Glomerular endothelial cell (primary cell): Measurements from ENCODE around the gene ARHGAP15. TPM values are rescaled to one million over a fixed set of nuclear protein-coding genes. Genes with fewer than 3 reads are reported as not detected.
"Not testable (repeated sequence)": the region's sequence is repeated elsewhere in the genome, so short reads cannot be mapped to it uniquely, and the experiment has no call there.

Experiments
- DNase-seq: peaks from one replicate; pipeline ENCODE4 v3.0.0-alpha.2; 2011; ENCODE audit warnings: low read depth, low spot score; ENCODE audit errors: extremely low read depth
- total RNA-seq: library from RNA; depleted of rRNA; stranded (reverse); fragments of >200 nt; gene quantifications from 2 replicates; pipeline ENCODE4 v1.2.3, GENCODE V29; 2015

ARHGAP15 gene
- not detected in 2 replicates for total RNA-seq

DNA sequence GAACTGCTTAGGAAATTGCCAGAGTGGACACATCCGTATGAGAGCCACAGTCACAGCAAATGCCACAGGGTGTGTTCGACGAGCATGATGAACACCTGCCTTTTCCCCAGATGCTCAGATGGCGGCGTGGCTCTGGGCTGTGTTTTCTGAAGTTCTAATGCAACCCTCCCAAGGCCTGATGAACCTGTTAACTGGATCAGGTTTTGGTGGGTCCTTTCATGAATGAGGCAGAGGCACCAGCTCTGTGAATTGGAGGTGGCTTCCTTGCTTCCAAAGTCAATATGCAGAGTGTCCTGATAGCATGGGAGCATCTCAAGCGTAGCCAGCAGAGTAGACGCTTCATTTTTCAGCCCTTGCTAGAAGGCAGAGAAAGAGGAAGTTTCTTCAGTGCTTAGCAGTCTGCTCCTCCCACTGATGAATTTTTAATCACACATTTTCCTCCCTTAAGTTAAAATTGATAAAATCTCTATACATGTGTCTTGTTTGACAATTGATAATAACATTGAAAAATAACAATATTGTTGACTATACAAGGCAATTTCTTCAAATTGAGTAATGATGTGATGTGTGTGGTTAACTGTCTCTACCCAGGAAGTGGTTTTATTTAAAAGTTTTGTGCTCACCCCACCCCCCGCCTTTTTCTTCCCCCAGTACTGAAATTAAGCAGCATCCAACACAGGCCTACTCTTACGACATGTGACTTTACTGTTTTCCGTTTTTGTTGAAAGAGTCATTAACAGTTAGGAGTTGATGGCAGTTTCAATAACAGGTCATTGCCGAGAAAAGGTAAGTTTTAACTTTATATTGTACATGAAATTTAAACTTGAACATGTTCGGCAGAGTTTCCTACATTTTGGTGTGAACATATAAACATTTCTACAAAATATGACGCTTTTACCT, at the start of gene ARHGAP15:
ARHGAP15 (plus strand) TSS at position 739 of the 900 bp plus-strand sequence.
- no peak for DNase-seq

DNA sequence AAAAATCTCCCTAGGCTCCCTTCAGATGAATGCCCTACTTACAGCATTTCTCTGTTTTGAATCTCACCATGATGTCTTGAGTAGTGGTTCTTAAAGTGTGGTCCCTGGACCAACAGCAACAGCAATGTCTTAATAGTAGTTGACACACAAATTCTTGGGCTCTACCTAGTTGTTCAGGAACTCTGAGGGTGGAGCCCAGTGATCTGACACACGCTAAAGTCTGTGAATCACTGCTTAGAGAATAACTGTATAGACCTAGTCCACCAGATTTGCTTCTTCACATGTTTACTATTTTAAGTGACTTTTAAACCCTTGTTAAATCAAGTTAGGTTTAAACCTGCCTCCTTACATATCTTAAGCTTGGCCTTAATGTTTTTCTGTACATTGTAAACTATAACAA, 47.6 kb upstream of the ARHGAP15 start:
- DNase-seq, result no peak

DNA sequence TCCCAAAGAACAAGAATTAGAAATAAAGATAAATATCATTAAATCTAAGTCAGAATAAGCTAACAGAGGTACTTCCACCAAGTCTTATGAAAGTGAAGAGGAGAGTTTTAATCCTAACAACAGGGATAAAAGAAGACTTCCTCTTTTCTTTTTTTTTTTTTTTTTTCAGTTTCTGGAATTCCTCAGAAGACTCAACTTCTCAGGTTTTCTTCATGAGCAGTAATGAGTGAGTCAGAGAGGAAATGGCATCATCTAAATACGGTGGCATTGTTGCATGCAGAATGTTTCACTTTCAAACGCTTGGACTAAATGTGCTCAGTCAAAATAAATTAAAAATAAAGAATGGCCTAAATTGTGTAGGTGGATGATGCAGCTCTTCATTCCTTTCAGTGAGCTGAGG, 45.6 kb upstream of the ARHGAP15 start:
- DNase-seq, result peak; percentile 75

DNA sequence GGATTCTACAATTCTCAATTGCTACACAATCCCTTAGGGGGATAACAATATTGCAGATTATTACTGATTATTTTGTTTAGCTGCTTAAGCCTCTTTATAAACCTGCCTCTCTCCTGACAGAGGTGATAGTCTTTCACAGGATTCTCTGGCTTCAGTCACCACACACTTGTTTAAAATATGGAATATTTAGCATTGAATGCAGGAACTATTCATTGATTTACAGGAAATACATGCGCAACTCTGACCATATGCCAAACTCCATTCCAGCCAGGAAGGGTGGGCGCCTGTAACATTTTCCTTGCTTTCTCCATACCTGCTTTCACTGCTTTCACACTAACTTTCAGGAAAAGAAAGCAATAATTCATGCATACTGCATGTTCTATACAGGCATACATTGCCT, 44.8 kb upstream of the ARHGAP15 start:
- no peak for DNase-seq

DNA sequence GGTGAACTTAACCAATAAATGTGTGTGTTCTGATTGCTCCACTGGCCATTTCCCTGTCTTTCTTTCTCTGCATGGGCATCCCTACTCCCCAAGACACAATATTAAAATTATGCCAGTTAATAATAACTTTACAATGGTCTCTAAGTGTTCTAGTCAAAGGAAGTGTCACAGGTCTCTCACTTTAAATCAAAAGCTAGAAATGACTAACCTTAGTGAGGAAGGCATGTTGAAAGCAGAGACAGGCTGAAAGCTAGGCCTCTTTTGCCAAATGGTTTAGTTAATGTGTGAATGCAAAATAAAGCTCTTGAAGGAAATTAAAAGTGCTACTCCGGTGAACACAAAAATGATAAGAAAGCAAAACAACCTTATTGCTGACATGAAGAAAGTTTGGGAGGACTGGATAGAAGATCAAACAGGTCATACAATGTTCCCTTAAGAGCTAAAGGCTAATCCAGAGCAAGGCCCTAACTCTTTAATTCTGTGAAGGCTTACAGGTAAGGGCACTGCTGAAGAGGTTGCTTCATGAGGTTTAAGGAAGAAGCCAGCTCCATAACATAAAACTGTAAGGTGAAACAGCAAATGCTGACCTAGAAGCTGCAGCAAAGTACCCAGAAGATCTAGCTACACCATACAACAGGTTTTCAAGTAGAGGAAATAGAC, 44.0 kb upstream of the ARHGAP15 start:
- DNase-seq, result no peak

DNA sequence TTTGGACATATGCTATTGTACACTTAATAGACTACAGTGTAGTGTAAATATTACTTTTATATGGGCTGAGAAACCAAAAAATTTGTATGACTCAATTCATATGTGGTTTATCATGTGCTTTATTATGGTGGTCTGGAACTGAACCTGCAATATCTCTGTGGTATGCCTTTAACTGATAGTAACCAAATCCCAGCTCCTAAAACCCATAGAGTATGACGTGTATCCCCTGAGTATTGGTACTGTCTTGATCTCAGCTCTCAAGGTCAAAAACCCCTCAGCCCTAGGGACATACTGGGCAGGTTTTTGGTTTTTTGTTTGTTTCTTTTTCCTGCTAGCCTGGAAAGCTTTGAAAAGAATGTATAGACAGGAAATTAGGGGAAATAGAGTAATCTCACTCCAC, 42.2 kb upstream of the ARHGAP15 start:
- DNase-seq, result no peak

DNA sequence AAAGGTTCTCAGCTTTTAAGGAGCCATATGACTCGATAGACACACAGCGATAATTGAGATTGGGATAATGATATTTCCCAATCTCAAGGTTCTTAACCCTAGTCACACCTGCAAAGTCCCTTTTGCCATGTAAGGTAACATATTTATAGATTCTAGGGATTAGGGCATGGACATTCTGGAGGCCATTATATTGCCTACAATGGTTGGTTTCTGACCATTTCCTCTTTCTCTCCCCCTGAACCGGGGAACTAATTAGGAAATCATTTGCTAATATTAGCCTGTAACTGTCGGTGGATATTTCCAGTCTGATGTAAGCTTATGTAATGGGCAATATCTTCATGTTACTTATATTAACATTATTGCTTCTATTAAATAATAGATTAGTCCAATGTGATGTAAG, 40.8 kb upstream of the ARHGAP15 start:
- no peak for DNase-seq

DNA sequence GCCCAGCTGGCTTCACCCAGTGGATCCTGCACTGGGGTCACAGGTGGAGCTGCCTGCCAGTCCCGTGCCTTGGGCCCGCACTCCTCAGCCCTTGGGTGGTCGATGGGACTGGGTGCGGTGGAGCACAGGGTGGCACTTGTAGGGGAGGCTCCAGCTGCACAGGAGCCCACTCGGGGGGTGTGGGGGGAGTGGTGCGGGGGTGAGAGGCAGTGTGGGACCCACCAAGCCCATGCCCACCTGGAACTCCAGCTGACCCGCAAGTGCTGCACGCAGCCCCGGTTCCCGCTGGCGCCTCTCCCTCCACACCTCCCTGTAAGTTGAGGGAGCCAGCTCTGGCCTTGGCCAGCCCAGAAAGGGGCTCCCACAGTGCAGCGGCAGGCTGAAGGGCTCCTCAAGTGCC, 39.7 kb upstream of the ARHGAP15 start:
- not testable (repeated sequence) for DNase-seq

DNA sequence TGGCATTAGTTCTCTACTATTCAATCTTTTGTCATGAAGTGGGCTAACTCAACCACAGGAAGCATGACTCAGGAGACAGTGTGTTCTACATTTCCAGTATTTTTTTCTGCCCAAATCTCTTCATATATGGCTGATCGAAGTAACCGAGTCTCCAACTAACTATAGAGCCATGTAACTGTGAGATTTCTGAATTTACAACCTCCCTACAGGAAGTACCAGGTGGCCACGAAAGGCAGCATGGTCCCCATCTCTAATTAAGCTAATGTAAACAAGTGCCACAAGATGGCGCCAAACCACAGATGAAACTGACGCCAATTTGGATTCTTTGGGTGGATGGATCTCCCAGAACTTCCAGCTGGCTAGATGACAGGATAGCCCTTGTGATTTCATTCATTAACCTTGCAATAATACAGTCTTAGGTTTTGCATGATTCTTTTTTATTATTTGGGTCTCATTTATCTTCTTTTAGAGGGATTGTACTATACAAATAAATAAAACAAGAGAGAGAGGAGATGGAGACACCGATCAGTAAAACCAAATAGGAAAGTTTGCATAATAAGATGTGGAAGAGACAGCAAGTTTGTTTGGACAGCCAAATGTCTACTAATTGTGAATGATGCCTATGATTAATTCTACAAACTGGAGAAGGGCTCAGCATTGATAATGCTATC, 18.3 kb upstream of the ARHGAP15 start:
- peak; percentile 52 for DNase-seq

DNA sequence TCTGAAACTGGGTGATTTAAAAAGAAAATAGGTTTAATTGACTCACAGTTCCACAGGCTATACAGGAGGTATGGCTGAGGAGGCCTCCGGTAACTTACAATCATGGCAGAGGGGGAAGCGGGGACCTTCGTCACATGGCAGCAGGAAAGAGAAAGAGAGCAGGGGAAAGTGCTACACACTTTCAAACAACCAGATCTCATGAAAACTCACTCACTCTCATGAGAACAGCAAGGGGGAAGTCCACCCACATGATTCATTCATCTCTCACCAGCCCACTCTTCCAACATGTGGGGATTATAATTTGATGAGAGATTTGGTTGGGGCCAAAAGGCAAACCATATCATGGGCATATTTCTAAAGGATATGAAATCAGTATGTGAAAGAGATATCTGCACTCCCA, 12.0 kb upstream of the ARHGAP15 start:
- no peak for DNase-seq

DNA sequence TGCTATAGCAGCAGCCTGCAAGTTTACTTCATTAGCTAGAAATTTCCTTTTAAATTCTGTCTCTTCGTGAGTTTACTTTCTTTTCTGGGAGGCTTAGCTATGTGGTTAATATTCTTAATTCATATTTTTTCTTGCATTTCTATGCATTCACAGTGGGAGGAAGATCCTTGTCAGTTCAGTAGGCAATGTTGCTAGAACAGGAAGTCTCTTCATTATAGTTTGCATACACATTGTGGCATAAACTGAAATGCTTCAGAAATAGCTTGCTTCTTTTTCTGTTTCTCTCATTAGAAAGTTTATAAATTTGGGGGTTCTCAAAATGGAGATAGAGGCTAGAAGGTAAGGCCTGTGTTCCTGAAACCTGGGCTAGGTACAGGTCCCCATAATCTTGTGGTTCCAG, 8.1 kb upstream of the ARHGAP15 start:
- DNase-seq, result no peak

DNA sequence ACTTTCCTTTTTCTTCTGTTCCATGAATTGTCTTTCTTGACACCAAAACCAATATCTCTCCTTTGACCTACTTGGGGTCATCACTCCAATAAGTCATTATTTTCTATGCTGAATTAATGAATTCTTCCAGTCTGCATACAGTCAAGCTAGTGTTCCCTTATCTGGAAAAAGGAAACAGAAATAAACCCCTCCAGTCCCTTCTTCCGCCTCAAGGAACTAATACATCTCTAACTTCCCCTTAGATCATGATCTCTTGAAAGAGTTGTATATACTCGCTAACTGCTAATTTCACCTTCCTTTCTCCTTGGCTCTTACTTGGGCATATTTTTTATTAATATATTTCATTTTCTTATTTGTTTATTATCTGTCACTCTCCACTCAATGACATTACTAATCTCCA, 7.3 kb upstream of the ARHGAP15 start:
- no peak for DNase-seq

DNA sequence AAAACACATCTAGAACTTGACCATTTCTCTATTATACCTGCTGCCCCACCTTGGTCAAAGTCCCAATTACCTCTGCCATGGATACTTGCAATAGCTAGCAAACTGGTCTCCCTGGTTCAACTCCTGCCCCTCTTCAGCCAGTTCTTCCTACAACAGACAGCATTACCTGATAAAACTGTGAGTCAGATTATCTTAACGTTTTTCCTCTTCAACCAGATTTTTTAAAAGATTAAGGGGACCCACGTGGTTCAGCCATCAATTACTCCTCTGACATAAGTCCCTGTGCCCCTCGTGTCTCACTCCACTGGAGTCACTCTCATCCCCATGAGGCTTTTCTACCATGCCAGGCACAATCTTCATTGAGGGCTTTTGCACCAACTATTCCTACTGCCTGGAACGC, 5.3 kb upstream of the ARHGAP15 start:
- DNase-seq, result no peak

DNA sequence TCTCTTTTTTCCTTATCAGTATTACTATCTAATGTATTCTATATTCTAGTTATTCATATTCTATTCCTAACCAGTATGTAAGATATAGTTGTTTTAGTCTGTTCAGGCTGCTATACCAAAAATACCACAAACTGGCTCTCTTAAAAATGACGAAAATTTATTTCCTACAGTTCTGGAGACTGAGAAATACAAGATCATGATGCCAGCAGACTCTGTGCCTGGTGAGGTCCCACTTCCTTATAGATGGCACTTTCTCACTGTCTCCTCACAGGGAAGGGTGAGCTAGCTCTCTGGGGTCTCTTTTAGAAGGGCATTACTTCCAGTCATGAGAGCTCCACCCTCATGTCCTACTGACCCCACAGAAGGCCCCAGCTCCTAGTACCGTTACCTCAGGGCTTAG, 4.8 kb upstream of the ARHGAP15 start:
- no peak for DNase-seq

DNA sequence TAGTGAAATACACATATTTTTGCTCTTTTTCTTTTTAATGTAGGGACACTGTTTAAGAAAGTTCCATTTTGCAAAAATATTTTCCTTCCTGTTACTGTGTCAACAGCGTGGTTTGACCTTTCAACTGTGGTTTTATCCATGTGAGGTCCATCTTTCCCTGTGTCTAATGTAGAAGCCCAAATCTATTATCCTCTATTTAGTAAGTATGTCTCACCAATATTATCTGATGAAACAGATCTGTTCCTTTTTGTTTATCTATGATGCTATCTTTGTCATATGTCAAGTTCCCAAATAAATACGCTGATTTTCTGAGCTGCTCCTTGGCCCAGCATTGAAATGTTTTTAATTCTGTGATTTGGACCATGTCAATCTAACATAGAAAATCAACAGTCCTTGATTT, 3.5 kb upstream of the ARHGAP15 start:
- no peak for DNase-seq

DNA sequence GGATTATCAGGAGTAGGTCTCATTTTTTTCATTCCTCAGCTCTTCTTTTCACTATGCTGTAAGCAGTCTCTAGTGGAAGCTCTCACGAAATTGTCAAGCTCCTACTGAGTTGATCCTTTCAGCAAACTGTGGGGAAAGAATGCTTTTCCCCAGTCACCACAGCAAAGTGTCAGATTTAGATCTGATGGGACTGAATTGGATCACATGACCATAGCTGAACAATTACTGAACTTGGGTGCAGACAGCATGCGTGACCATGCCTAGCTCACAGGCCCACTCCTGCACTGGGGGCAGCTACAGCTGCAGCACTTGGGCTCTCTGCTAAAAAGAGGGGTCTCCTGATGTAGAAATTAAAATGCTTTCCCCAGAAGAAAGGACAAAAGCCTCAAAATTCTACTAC, 3.1 kb downstream of the ARHGAP15 start:
- no peak for DNase-seq

DNA sequence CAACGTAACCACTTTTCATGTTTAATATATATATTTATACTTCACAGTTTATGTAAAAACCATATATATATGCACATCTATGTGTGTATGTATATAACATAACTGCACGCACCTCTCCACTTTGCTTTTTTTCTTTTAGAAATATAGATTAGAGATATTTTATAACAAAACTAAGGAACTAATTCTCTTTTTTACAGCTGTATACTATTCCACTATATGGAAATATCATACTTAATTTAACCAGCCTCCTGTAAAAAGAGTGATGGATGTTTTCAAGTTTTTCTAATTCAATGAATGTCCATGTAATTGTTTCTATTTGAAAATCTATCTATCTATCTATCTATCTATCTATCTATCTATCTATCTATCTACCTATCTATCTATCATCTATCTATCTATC, 4.6 kb downstream of the ARHGAP15 start:
- no peak for DNase-seq

DNA sequence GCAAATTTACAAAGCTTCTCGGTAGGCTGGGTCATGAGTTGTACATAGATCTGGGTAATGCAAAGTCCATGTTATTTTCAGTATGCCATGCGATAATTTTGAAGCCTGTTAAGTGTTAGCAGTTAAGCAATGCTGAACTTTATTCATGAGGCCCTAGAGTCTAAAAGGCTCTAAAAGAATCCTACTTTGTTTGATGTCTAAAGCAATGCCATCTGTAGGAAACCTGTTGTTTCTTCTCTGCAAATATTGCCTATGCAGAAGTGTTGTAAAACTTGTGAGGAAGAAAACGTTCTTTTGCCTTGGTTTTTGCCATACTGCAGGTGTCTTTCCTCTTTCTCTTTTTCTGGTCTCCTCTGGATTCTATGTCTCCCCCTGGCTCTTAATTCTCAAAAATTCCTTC, 9.1 kb downstream of the ARHGAP15 start:
- DNase-seq, result no peak

DNA sequence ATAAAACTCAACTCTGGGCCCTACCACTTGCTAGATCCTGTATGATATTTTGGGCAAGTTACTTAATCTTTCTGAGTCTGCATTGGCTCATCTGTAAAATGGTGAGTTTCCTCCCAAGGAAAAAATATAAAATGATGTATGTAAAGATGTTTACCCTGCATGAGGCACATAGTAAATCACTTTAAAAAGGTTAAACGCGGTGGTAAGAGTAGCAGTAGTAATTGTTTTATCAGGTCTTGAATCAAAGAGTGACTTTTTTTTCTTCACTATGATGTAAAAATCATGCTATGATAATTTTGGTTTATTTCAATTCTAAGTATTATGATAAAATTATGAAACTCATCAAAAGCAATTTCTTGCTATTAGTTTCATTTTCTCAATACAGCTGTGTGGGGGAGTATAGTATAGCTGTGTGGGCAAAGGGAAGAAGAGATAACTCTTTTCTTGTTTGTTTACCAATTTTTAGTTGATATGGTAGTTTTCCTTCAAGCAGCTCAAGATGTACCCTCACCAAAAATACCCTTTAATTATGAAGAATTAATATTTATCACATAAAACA, 10.7 kb downstream of the ARHGAP15 start:
- DNase-seq, result no peak

DNA sequence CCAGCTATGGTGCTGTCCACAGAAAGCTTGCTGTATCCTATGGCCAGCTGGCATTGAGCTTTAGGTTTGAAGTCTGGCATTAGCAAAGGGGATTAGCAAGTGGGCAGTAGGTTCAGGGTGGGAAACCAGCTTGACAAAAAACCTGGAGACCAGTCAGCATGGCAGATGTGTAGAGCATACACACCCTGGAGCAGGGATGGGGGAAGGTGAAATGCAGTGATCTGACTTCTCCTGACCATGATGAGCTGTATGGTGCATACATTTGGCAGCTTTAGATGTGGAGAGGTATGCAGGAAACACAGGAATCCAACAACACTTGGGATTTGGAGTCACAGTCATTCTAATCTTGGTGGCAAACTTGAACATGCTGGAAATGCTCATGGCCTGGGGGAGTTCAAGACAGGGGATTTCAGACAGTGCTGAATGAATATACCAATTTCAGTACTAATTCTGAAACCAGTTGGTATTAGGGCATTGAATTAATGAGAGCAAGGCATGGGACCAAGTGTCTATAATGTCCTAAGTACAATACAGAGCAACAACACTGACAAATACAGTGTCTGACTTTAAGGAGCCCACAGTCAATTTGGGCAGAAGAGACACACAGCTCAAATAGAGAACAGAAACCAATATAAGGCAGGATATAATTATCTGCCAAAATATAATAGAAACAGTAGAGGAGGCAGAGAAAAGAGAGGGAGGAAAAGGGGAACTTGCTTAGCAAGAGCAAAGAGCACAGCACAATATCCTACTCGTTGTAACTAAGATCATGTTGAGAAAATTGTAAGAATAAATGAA, 11.8 kb downstream of the ARHGAP15 start:
- no peak for DNase-seq

DNA sequence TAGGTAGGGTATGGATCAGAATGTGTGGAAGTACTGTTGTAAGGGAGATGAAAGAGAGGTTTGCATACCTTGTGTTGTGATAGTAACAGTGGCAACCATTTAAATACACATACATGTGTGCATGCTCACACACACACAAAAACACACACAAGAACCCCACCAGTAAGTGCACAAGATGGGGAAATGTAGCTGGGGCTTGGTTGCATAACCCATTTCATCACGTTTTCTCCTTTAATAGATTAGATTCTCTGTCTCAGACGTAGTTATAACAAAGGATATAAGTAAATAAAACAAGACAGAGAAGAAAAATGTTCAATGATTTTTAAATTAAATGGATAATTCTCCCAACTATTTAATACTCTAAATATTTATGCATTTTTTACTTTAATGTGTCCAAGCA, 13.4 kb downstream of the ARHGAP15 start:
- DNase-seq, result no peak
